Tibial nerve (tissue), 4 donors: ENCODE measurements around the gene PRUNE1. TPM values are rescaled to one million over a fixed set of nuclear protein-coding genes. Genes with fewer than 3 reads are reported as not detected.

ENCODE experiments used
- DNase-seq, 2 donors: peaks; one replicate each; pipeline ENCODE4 v3.0.0-alpha.2; 2019; ENCODE audit warnings: low spot score in 2 of 2
- H3K27ac ChIP-seq, 4 donors: fragments of 200-600 bp; sonication (generic) in 3 of 4; one replicate each; pipeline ENCODE4 v1.5.1; 2017 to 2019; ENCODE audit warnings: mild to moderate bottlenecking in 1 of 4
- H3K27me3 ChIP-seq, 2 donors: fragments of 200-600 bp; sonication (generic) in 1 of 2; one replicate each; pipeline versions ENCODE4 v1.5.1 to v1.6.0; 2017 to 2019
- H3K36me3 ChIP-seq, 3 donors: fragments of 200-600 bp; sonication (generic); one replicate each; pipeline ENCODE4 v1.5.1; 2018 to 2019
- H3K4me1 ChIP-seq, 4 donors: fragments of 200-600 bp; sonication (generic) in 3 of 4; one replicate each; pipeline ENCODE4 v1.5.1; 2017 to 2019
- H3K4me3 ChIP-seq, 4 donors: fragments of 200-600 bp; sonication (generic) in 3 of 4; one replicate each; pipeline ENCODE4 v1.5.1; 2017 to 2019; ENCODE audit warnings: mild to moderate bottlenecking in 1 of 4, moderate library complexity in 1 of 4
- H3K9me3 ChIP-seq, 4 donors: fragments of 200-600 bp; sonication (generic) in 3 of 4; one replicate each; pipeline ENCODE4 v1.5.1; 2017 to 2019
- EP300 ChIP-seq, 2 donors: sonication (generic); formaldehyde crosslinking; IDR thresholded peaks; one replicate each; pipeline ENCODE4 v1.6.1; 2017; ENCODE audit warnings: antibody characterized with exemption in 2 of 2, mild to moderate bottlenecking in 1 of 2
- POLR2A ChIP-seq, 2 donors: fragments of 450-650 bp; IDR thresholded peaks; one replicate each; pipeline ENCODE4 v1.6.1; 2017; ENCODE audit warnings: antibody characterized with exemption in 2 of 2, mild to moderate bottlenecking in 2 of 2, moderate library complexity in 2 of 2
- WGBS, 2 donors: methylation state at CpG; one replicate each; pipeline ENCODE4 v1.1.5; 2018; 5-methylcytosine and 5-hydroxymethylcytosine counted together
- total RNA-seq, 4 donors: library from RNA; depleted of rRNA; stranded (reverse); fragments of >200 nt; gene quantifications; one replicate each; pipeline ENCODE4 v1.1.0, GENCODE V29; 2016
- TF ChIP-seq, protein P1 (sequence below), 5 experiments: fragments of 200-600 bp in 3 of 5; fragments of 450-650 bp in 2 of 5; sonication (generic) in 3 of 5; IDR thresholded peaks; one replicate each; pipeline ENCODE4 v1.5.1; 2016 to 2019; ENCODE audit warnings: antibody characterized with exemption in 5 of 5, mild to moderate bottlenecking in 3 of 5, moderate library complexity in 2 of 5

PRUNE1 gene
- total RNA-seq, 4 donors from 2014 or later = 22.0 to 40.4 (median 28.5) TPM

DNA sequence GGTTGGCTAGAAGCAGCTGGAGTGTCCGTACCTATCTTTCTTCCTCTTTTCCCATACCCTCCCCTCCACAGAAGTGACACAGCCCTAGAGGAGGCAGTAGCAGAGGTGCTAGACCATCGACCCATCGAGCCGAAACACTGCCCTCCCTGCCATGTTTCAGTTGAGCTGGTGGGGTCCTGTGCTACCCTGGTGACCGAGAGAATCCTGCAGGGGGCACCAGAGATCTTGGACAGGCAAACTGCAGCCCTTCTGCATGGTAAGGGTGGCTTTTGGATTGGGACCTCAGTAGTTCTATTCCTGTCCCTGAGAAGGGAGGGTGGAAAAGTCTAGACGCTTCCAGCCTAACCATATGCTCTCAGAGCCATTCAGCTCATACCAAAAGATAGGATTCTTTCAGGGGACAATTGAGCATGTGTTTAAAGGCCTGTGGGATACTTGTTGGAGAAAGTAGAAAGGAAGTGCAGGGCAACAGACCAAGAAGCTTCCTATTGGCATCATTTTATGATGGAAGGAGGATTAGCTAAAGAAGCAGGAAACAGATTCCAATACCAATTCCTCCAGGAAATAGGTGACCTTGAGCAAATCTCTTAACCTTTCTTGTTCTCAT lies 16.4 kb downstream of the PRUNE1 start:
- peaks cover 0 to 59% (median 16%) of the 10 kb centered on the region in 3 donors for H3K36me3 ChIP-seq
- peaks cover 0 to 10% (median 0%) of the 10 kb centered on the region in 4 donors for H3K4me1 ChIP-seq
- H3K27me3 ChIP-seq = no peaks in the 10 kb centered on the region
- TF ChIP-seq, protein P1, sequence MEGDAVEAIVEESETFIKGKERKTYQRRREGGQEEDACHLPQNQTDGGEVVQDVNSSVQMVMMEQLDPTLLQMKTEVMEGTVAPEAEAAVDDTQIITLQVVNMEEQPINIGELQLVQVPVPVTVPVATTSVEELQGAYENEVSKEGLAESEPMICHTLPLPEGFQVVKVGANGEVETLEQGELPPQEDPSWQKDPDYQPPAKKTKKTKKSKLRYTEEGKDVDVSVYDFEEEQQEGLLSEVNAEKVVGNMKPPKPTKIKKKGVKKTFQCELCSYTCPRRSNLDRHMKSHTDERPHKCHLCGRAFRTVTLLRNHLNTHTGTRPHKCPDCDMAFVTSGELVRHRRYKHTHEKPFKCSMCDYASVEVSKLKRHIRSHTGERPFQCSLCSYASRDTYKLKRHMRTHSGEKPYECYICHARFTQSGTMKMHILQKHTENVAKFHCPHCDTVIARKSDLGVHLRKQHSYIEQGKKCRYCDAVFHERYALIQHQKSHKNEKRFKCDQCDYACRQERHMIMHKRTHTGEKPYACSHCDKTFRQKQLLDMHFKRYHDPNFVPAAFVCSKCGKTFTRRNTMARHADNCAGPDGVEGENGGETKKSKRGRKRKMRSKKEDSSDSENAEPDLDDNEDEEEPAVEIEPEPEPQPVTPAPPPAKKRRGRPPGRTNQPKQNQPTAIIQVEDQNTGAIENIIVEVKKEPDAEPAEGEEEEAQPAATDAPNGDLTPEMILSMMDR (IDR thresholded peaks at IDR 0.05) = peak; percentile 55 to 84 (median 73)
- TF ChIP-seq POLR2A (IDR thresholded peaks at IDR 0.05) (no peak), EP300 (IDR thresholded peaks at IDR 0.05) (peak in 1 of 2 donors; percentile 38)
- H3K4me3 ChIP-seq = no peak overlapping the region
- H3K27ac ChIP-seq = peak overlapping the region in 2 of 4 donors; percentile 1 to 72
- no peaks in the 10 kb centered on the region for H3K9me3 ChIP-seq
- DNase-seq = peak; percentile 78 to 92
- 12 to 15% methylated on average over 6 of the region's 6 CpGs for WGBS, 2 donors

DNA sequence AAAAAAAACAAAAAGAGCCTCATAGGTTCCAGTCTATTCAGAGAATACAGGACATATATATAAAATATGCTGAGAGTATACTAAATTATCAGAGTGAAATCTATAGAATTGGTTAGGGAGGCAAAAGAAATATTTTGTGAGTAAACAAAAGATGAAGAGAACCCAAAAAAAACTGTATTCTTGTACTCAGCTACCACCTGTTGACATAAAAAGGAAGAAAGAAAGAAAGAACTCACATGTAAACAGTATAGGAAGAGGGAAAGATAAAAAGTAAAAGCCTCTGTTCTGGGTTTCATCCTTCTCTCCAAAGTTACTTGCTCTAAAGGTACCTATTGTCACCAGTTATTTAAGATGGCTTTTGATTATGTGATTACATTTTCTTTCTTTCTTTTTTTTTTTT lies 18.2 kb downstream of the PRUNE1 start:
- Histone ChIP-seq H3K4me1 (peaks cover 0 to 10% (median 0%) of the 10 kb centered on the region in 4 donors), H3K36me3 (peaks cover 0 to 64% (median 17%) of the 10 kb centered on the region in 3 donors), H3K9me3 (no peaks in the 10 kb centered on the region)

DNA sequence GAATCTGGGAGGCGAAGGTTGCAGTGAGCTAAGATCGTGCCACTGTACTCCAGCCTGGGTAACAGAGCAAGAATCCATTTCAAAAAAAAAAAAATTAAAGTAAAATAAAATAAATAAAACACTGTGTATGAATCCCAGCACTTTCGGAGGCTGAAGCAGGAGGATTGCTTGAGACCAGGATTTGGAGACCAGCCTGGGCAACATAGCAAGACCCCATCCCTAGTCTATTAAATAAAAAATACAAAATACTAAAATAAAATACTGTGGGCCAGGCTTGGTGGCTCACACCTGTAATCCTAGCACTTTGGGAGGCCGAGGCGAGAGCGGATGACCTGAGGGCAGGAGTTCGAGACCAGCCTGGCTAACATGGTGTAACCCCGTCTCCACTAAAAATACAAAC lies 23.9 kb downstream of the PRUNE1 start:
- H3K27ac ChIP-seq = no peak overlapping the region
- TF ChIP-seq, protein P1 (IDR thresholded peaks at IDR 0.05) = no peak
- TF ChIP-seq POLR2A (IDR thresholded peaks at IDR 0.05) (no peak), EP300 (IDR thresholded peaks at IDR 0.05) (no peak)
- no peak for DNase-seq
- peaks cover 0 to 82% (median 20%) of the 10 kb centered on the region in 3 donors for H3K36me3 ChIP-seq
- H3K4me3 ChIP-seq = no peak overlapping the region
- H3K4me1 ChIP-seq = no peaks in the 10 kb centered on the region
- 95% methylated on average over 8 of the region's 8 CpGs for WGBS, 2 donors
- no peaks in the 10 kb centered on the region for H3K27me3 ChIP-seq
- H3K9me3 ChIP-seq = no peaks in the 10 kb centered on the region

More for the DNA sequence above, 18.2 kb downstream of the PRUNE1 start:
- H3K4me3 ChIP-seq = no peak overlapping the region
- H3K27ac ChIP-seq = no peak overlapping the region
- no peaks in the 10 kb centered on the region for H3K27me3 ChIP-seq
- no peak for TF ChIP-seq POLR2A (IDR thresholded peaks at IDR 0.05)
- no peak for TF ChIP-seq EP300 (IDR thresholded peaks at IDR 0.05)
- TF ChIP-seq, protein P1 (IDR thresholded peaks at IDR 0.05) = no peak
- no peak for DNase-seq

DNA sequence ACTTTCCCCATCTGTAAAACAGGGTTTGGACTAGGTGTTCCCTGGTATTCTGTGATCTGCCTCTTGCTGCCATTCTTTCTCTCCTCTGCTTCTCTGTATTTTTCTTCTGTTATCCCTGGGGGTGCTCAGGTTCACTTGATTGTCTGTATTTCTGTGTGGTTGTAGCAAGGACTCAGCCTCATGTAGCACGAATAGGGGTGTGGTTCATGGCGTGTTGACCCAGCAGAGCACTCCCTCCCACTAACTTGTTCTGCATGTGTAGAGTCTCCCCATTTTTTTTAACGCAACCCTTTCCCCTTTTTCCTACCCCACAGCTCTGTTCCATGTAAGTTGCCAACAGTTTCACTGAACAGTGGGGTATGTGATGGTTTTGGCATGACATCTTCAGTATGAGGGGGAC lies 26.9 kb downstream of the PRUNE1 start:
- H3K9me3 ChIP-seq = no peaks in the 10 kb centered on the region
- H3K27ac ChIP-seq = no peak overlapping the region
- H3K4me1 ChIP-seq = no peaks in the 10 kb centered on the region
- WGBS, 2 donors = 84 to 87% methylated on average over 3 of the region's 3 CpGs
- H3K4me3 ChIP-seq = no peak overlapping the region
- H3K36me3 ChIP-seq = peaks cover 0 to 54% (median 10%) of the 10 kb centered on the region in 3 donors
- no peak for DNase-seq
- no peaks in the 10 kb centered on the region for H3K27me3 ChIP-seq
- TF ChIP-seq, protein P1 (IDR thresholded peaks at IDR 0.05) = no peak
- TF ChIP-seq EP300 (IDR thresholded peaks at IDR 0.05) (no peak), POLR2A (IDR thresholded peaks at IDR 0.05) (no peak)

DNA sequence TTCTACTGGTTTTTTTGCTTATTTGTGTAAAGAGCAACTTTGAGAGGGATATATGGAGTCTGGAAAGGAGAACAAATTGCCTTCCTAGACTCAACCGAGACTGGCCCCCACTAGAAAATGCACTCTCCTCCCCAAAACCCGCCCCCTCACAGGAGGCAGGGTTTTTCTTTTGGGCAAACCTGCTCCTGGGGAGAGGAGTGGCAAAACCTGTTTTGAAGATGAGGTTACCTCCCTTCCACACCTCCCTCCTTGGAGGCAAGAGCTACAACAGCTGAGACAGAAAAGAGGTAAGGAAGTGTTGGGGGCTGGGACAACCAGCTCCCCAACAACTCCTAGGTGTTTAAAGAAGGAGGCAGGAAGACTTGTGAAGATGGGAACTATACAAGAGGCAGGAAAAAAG lies 28.1 kb downstream of the PRUNE1 start, which contains the start of gene BNIPL:
Gene BNIPL, plus strand, starts transcription at position 231 of the 400 bp plus-strand sequence. Its CDS starts 140 bp downstream, at position 371.
- WGBS, 2 donors = 40 to 44% methylated on average over 2 of the region's 2 CpGs
- H3K27ac ChIP-seq = no peak within 1 kb of the TSS
- no peak for DNase-seq
- peaks cover 0 to 42% (median 4%) of the 10 kb centered on the region in 3 donors for H3K36me3 ChIP-seq
- H3K4me3 ChIP-seq = no peak within 1 kb of the TSS
- H3K4me1 ChIP-seq = no peaks in the 10 kb centered on the region
- no peak for TF ChIP-seq POLR2A (IDR thresholded peaks at IDR 0.05)
- TF ChIP-seq, protein P1 (IDR thresholded peaks at IDR 0.05) = no peak
- no peak for TF ChIP-seq EP300 (IDR thresholded peaks at IDR 0.05)
- no peaks in the 10 kb centered on the region for H3K9me3 ChIP-seq
- H3K27me3 ChIP-seq = no peaks in the 10 kb centered on the region
